ENCODE data around the gene MTMR12.

Gene MTMR12

DNA sequence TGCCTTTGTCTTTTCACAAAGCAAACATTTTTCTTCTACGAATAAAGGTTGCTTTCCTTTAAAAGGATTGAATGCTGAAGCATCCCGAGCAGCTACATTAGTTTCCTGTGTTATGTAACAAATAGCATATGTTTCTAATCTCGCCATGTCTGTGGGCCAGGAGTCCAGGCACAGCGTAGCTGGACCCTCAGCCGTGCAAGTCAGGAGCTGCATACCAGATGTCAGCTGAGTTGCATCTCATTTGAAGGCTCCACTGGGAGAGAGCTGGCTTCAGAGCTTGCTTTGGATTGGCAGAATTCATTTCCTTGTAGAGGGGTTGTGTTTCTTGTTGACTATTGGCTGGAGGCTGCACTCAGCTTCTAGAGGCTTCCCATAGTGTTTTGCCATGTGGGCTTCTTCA lies 122.6 kb downstream of the MTMR12 start:
- DNase-seq (ENCODE audit: low read depth): no peak

DNA sequence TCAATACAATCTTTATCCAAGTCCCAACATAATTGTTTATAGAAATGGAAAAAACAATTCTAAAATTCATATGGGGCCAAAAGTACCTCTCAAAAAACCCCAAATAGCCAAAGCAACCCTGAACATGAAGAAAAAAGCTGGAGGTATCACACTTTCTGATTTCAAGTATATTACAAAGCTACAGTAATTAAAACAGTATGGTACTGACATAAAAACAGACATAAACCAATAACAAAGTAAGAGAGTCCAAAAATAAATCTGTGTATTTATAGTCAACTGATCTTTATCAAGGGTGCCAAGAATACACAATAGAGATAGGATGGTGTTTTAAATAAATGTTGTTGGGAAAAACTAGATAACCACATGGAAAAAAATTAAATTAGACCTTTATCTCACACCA lies 125.1 kb downstream of the MTMR12 start:
- DNase-seq (ENCODE audit: low read depth): no peak

DNA sequence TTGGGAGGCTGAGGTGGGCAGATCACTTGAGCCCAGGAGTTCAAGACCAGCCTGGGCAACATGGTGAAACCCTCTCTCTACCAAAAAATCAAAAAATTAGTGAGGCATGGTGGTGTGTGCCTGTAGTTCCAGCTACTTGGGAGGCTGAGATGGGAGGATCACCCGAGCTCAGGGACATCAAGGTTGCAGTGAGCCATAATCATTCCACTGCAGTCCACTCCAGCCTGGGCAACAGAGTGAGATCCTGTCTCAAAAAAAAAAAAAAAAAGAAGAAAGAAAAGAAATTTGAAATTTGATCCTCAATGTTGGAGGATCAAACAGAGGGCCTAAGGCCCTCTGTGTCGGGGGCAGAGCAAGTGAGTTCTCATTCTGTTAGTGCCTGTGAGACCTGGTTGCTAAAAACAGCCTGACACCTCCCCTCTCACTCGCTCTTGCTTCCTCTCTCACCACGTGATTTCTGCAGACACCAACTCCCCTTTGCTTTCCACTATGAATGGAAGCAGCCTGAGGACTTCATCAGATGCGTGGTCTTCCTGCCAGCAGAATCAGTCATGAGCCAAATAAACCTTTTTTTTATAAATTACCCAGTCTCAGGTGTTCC lies 130.2 kb downstream of the MTMR12 start:
- no peak for DNase-seq (ENCODE audit: low read depth)

All from amniotic epithelial cell (primary cell).